ENCODE measurements around the gene MAP3K3.

Gene MAP3K3

GRCh38 chr17:63652106-63652505 lies 29.9 kb downstream of the MAP3K3 start:
- no peak for DNase-seq (ENCODE audit: low read depth)

- DNase-seq (ENCODE audit: low read depth): no peak
Observed at GRCh38 chr17:63653050-63653449, 30.8 kb downstream of the MAP3K3 start.

GRCh38 chr17:63657786-63658185 lies 35.6 kb downstream of the MAP3K3 start:
- DNase-seq (ENCODE audit: low read depth): no peak

GRCh38 chr17:63658366-63658765 lies 36.1 kb downstream of the MAP3K3 start:
- DNase-seq (ENCODE audit: low read depth): no peak

GRCh38 chr17:63659850-63660249 lies 37.6 kb downstream of the MAP3K3 start:
- no peak for DNase-seq (ENCODE audit: low read depth)

- no peak for DNase-seq (ENCODE audit: low read depth)
Observed at GRCh38 chr17:63665527-63666214, 43.5 kb downstream of the MAP3K3 start.

GRCh38 chr17:63672856-63673255 lies 50.6 kb downstream of the MAP3K3 start:
- no peak for DNase-seq (ENCODE audit: low read depth)

GRCh38 chr17:63675231-63675606 lies 53.0 kb downstream of the MAP3K3 start:
- DNase-seq (ENCODE audit: low read depth): no peak

- no peak for DNase-seq (ENCODE audit: low read depth)
Observed at GRCh38 chr17:63675607-63676546, 53.7 kb downstream of the MAP3K3 start.

GRCh38 chr17:63676584-63676983 lies 54.4 kb downstream of the MAP3K3 start:
- DNase-seq (ENCODE audit: low read depth): no peak

- no peak for DNase-seq (ENCODE audit: low read depth)
Observed at GRCh38 chr17:63679214-63679613, 57.0 kb downstream of the MAP3K3 start.

- DNase-seq (ENCODE audit: low read depth): no peak
Observed at GRCh38 chr17:63680700-63681099, 58.5 kb downstream of the MAP3K3 start.

- DNase-seq (ENCODE audit: low read depth): no peak
Observed at GRCh38 chr17:63681530-63681929, 59.3 kb downstream of the MAP3K3 start.

GRCh38 chr17:63682441-63682840 lies 60.2 kb downstream of the MAP3K3 start:
- no peak for DNase-seq (ENCODE audit: low read depth)

- no peak for DNase-seq (ENCODE audit: low read depth)
Observed at GRCh38 chr17:63682981-63683380, 60.8 kb downstream of the MAP3K3 start.

- no peak for DNase-seq (ENCODE audit: low read depth)
Observed at GRCh38 chr17:63685041-63685440, 62.8 kb downstream of the MAP3K3 start.

GRCh38 chr17:63685578-63685977 lies 63.4 kb downstream of the MAP3K3 start:
- no peak for DNase-seq (ENCODE audit: low read depth)

GRCh38 chr17:63686138-63686685 lies 64.0 kb downstream of the MAP3K3 start:
- no peak for DNase-seq (ENCODE audit: low read depth)

GRCh38 chr17:63688396-63689020 lies 66.3 kb downstream of the MAP3K3 start:
- DNase-seq (ENCODE audit: low read depth): no peak

- DNase-seq (ENCODE audit: low read depth): no peak
Observed at GRCh38 chr17:63689479-63689878, 67.3 kb downstream of the MAP3K3 start.

- no peak for DNase-seq (ENCODE audit: low read depth)
Observed at GRCh38 chr17:63692195-63692816, 70.1 kb downstream of the MAP3K3 start.

All from stimulated activated CD8-positive, alpha-beta memory T cell treated with anti-CD3 and anti-CD28 coated beads, Interleukin-12 subunit alpha, Interleukin-12 subunit beta, amount 100 ng/mL, for 4 hours (primary cell).